Smooth muscle cell (in vitro differentiated cells): ENCODE results near the gene GBP7. TPM values are rescaled to one million over a fixed set of nuclear protein-coding genes. Genes with fewer than 3 reads are reported as not detected.
"Not testable (repeated sequence)": the region's sequence is repeated elsewhere in the genome, so short reads cannot be mapped to it uniquely, and the experiment has no call there.

Source experiments
- DNase-seq: peaks from one replicate; lab custom pipeline; 2025; ENCODE audit not compliant: unreplicated experiment; lab: John Stamatoyannopoulos, UW
- H2AFZ ChIP-seq: fragments of 200-600 bp; sonication (generic); 2 replicates; pipeline ENCODE4 v1.6.0; 2016; ENCODE audit warnings: antibody characterized with exemption, low read depth, mild to moderate bottlenecking
- H3F3A ChIP-seq: fragments of 200-600 bp; sonication (generic); 2 replicates; pipeline ENCODE4 v1.6.0; 2017; ENCODE audit warnings: antibody characterized with exemption, low read depth
- H3K27ac ChIP-seq: fragments of 200-600 bp; sonication (generic); 2 replicates; pipeline ENCODE4 v1.5.1; 2016; ENCODE audit warnings: low read depth, mild to moderate bottlenecking
- H3K27me3 ChIP-seq: fragments of 200-600 bp; sonication (generic); 2 replicates; pipeline ENCODE4 v1.6.1; 2016; ENCODE audit warnings: low read depth, mild to moderate bottlenecking
- H3K36me3 ChIP-seq: fragments of 200-600 bp; sonication (generic); 2 replicates; pipeline ENCODE4 v1.5.1; 2016; ENCODE audit warnings: low read depth
- H3K4me1 ChIP-seq: fragments of 200-600 bp; sonication (generic); 2 replicates; pipeline ENCODE4 v1.5.1; 2016; ENCODE audit warnings: low read depth
- H3K4me2 ChIP-seq: fragments of 200-600 bp; sonication (generic); 2 replicates; pipeline ENCODE4 v1.6.0; 2016; ENCODE audit warnings: mild to moderate bottlenecking
- H3K4me3 ChIP-seq: fragments of 200-600 bp; sonication (generic); 2 replicates; pipeline ENCODE4 v1.5.1; 2016; ENCODE audit warnings: mild to moderate bottlenecking
- H3K79me2 ChIP-seq: fragments of 200-600 bp; sonication (generic); 2 replicates; pipeline ENCODE4 v1.6.0; 2016; ENCODE audit warnings: low read depth, mild to moderate bottlenecking
- H3K9ac ChIP-seq: fragments of 200-600 bp; sonication (generic); 2 replicates; pipeline ENCODE4 v1.6.0; 2016; ENCODE audit warnings: low read depth
- H3K9me3 ChIP-seq: fragments of 200-600 bp; sonication (generic); replicated peaks from 2 replicates; pipeline ENCODE4 v1.5.1; 2016; ENCODE audit warnings: low read depth
- H4K20me1 ChIP-seq: fragments of 200-600 bp; sonication (generic); 2 replicates; pipeline ENCODE4 v1.6.0; 2016; ENCODE audit warnings: low read depth
- CTCF ChIP-seq: fragments of 200-600 bp; sonication (generic); IDR thresholded peaks from 2 replicates; pipeline ENCODE4 v1.5.1; 2017; ENCODE audit warnings: borderline replicate concordance, mild to moderate bottlenecking, antibody characterized with exemption; ENCODE audit not compliant: insufficient read depth, poor library complexity, severe bottlenecking
- WGBS: methylation state at CpG from one replicate; pipeline ENCODE4 v1.1.7; 2016; ENCODE audit warnings: low lambda C conversion rate; 5-methylcytosine and 5-hydroxymethylcytosine counted together
- polyA plus RNA-seq: library from polyadenylated mRNA; unstranded; fragments of >200 nt; fragmentation: Nextera tagmentation; extraction: Ambion mirVana; gene quantifications from 2 replicates; pipeline ENCODE4 v1.2.1, GENCODE V29; 2016
- total RNA-seq: library from RNA; depleted of rRNA; stranded (reverse); fragments of >200 nt; gene quantifications from 2 replicates; pipeline ENCODE4 v1.2.3, GENCODE V29; 2014

Gene GBP7
- total and polyA plus RNA-seq, 2 experiments from 2014 or later: not detected

GRCh38 chr1:89129911-89130310, 45.9 kb downstream of the GBP7 start:
- Histone ChIP-seq H4K20me1 (no peaks in the 10 kb centered on the region), H3K9me3 (no peaks in the 10 kb centered on the region), H3K9ac (no peak overlapping the region), H3F3A (no peaks in the 10 kb centered on the region), H3K4me1 (peaks cover 11% of the 10 kb centered on the region), H3K4me2 (no peak overlapping the region), H2AFZ (no peak overlapping the region), H3K36me3 (no peaks in the 10 kb centered on the region), H3K27me3 (no peaks in the 10 kb centered on the region), H3K27ac (no peak overlapping the region), H3K4me3 (no peak overlapping the region), H3K79me2 (no peaks in the 10 kb centered on the region)
- no peak for TF ChIP-seq CTCF
- no peak for DNase-seq
- 86% methylated on average over 4 of the region's 4 CpGs for WGBS

GRCh38 chr1:89128003-89128458, 47.8 kb downstream of the GBP7 start:
- H3K36me3 ChIP-seq, DNase-seq, H3K79me2 ChIP-seq, H3K4me3 ChIP-seq, H3K9me3 ChIP-seq, H3K9ac ChIP-seq, H4K20me1 ChIP-seq, H2AFZ ChIP-seq, H3K27ac ChIP-seq, H3K4me2 ChIP-seq, H3K27me3 ChIP-seq, H3F3A ChIP-seq: not testable (repeated sequence)
- H3K4me1 ChIP-seq: peaks cover 11% of the 10 kb centered on the region
- 99% methylated on average over 29 of the region's 31 CpGs for WGBS

- Histone ChIP-seq H3K4me1 (peaks cover 11% of the 10 kb centered on the region), H3K4me2 (peak overlapping the region; percentile 79), H3K4me3 (peak overlapping the region; percentile 41), H3K27ac (peak overlapping the region; percentile 34)
- WGBS: 68% methylated on average over 23 of the region's 23 CpGs
- not testable (repeated sequence) for H2AFZ ChIP-seq, H3F3A ChIP-seq, H3K9ac ChIP-seq, H4K20me1 ChIP-seq, H3K27me3 ChIP-seq, H3K36me3 ChIP-seq, H3K9me3 ChIP-seq, DNase-seq, H3K79me2 ChIP-seq
Measured at GRCh38 chr1:89126602-89127565, 48.9 kb downstream of the GBP7 start.

- 29% methylated on average over 6 of the region's 6 CpGs for WGBS
- Histone ChIP-seq H4K20me1 (no peaks in the 10 kb centered on the region), H2AFZ (peak within 1 kb of the TSS; percentile 85), H3K4me3 (peak within 1 kb of the TSS; percentile 41), H3K79me2 (no peaks in the 10 kb centered on the region), H3K9me3 (no peaks in the 10 kb centered on the region), H3K27me3 (no peaks in the 10 kb centered on the region), H3K9ac (peak within 1 kb of the TSS; percentile 1), H3K36me3 (no peaks in the 10 kb centered on the region), H3K27ac (peak within 1 kb of the TSS; percentile 34), H3F3A (no peaks in the 10 kb centered on the region), H3K4me1 (peaks cover 11% of the 10 kb centered on the region), H3K4me2 (peak within 1 kb of the TSS; percentile 79)
- DNase-seq: no peak
- no peak for TF ChIP-seq CTCF
Measured at GRCh38 chr1:89125913-89126580, 49.8 kb downstream of the GBP7 start, which contains the start of gene GBP2. GBP2 (minus strand) TSS chr1:89126114; CDS start chr1:89121966, 4,148 bp downstream.
